C4-2B (cell line): ENCODE measurements around the gene UCHL3.

ENCODE experiments used
- ZFX ChIP-seq: fragments of 450-650 bp; IDR thresholded peaks from 2 replicates; pipeline ENCODE4 v1.6.1; 2017
- TF ChIP-seq, protein P1 (sequence below): fragments of 450-650 bp; conservative IDR thresholded peaks from 2 replicates; pipeline ENCODE4 v1.5.1; 2017; ENCODE audit warnings: mild to moderate bottlenecking

DNA sequence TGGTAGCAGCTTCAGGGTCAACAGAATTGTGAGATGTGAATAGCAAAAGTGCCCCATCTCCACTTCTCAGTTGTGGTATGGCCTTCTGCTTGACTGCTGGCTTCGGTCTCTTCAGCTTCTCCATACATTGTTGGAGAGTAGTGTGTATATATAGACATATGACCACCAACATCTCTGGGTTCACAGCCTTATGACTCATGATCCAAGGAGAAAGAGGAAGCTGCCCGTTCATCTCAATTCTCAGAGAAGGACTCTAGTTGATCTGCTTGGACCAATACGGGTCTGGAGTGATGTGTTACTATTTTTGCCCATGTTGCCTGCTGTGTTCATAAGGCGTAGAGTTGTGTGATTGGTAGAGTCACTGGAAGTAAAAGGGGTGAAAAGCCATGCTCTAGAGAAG, 8.3 kb upstream of the UCHL3 start:
- TF ChIP-seq, protein P1, sequence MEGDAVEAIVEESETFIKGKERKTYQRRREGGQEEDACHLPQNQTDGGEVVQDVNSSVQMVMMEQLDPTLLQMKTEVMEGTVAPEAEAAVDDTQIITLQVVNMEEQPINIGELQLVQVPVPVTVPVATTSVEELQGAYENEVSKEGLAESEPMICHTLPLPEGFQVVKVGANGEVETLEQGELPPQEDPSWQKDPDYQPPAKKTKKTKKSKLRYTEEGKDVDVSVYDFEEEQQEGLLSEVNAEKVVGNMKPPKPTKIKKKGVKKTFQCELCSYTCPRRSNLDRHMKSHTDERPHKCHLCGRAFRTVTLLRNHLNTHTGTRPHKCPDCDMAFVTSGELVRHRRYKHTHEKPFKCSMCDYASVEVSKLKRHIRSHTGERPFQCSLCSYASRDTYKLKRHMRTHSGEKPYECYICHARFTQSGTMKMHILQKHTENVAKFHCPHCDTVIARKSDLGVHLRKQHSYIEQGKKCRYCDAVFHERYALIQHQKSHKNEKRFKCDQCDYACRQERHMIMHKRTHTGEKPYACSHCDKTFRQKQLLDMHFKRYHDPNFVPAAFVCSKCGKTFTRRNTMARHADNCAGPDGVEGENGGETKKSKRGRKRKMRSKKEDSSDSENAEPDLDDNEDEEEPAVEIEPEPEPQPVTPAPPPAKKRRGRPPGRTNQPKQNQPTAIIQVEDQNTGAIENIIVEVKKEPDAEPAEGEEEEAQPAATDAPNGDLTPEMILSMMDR, result no peak
- no peak for TF ChIP-seq ZFX
